LNCAP (cell line): ENCODE data around the gene LRRC39.

Experiments
- CTCF ChIP-seq: fragments of 450-650 bp; IDR thresholded peaks from 2 replicates; pipeline ENCODE4 v1.5.1; 2017; ENCODE audit warnings: mild to moderate bottlenecking

The LRRC39 gene

GRCh38 chr1:100164216-100164615 lies 13.8 kb downstream of the LRRC39 start:
- TF ChIP-seq CTCF, result no peak

- no peak for TF ChIP-seq CTCF
Observed at GRCh38 chr1:100162881-100163280, 15.2 kb downstream of the LRRC39 start.

GRCh38 chr1:100152271-100152670 lies 25.8 kb downstream of the LRRC39 start:
- TF ChIP-seq CTCF, result no peak

GRCh38 chr1:100151679-100152078 lies 26.4 kb downstream of the LRRC39 start:
- no peak for TF ChIP-seq CTCF

GRCh38 chr1:100147875-100148274 lies 30.2 kb downstream of the LRRC39 start:
- no peak for TF ChIP-seq CTCF

- TF ChIP-seq CTCF, result no peak
Observed at GRCh38 chr1:100146958-100147357, 31.1 kb downstream of the LRRC39 start.

GRCh38 chr1:100145116-100145515 lies 32.9 kb downstream of the LRRC39 start:
- TF ChIP-seq CTCF, result no peak

GRCh38 chr1:100142343-100142742 lies 35.7 kb downstream of the LRRC39 start:
- no peak for TF ChIP-seq CTCF
